HG03175 (cell line): ENCODE data around the gene ZNF652.
"Not testable (repeated sequence)": the region's sequence is repeated elsewhere in the genome, so short reads cannot be mapped to it uniquely, and the experiment has no call there.

ENCODE experiments used
- ATAC-seq: cut with Tn5 transposase; IDR thresholded peaks from one replicate; pipeline ENCODE4 v1.9.1; 2021; ENCODE audit warnings: mild to moderate bottlenecking, moderate library complexity; ENCODE audit not compliant: unreplicated experiment

The ZNF652 gene

DNA sequence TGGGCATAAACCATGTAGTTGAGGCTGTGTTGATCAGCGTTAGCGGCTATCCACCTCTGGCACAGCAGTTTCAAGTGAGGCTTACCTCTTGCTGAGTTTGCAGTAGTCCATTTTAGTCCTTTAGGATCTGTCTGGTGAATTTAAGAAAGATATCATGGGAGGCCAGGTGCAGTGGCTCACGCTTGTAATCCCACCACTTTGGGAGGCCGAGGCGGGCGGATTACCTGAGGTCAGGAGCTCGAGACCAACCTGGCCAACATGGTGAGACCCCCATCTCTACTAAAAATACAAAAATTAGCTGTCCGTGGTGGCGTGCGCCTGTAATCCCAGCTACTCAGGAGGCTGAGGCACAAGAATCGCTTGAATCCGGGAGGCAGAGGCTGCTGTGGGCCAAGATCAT is 86.1 kb downstream of the ZNF652 start:
- ATAC-seq: not testable (repeated sequence)

DNA sequence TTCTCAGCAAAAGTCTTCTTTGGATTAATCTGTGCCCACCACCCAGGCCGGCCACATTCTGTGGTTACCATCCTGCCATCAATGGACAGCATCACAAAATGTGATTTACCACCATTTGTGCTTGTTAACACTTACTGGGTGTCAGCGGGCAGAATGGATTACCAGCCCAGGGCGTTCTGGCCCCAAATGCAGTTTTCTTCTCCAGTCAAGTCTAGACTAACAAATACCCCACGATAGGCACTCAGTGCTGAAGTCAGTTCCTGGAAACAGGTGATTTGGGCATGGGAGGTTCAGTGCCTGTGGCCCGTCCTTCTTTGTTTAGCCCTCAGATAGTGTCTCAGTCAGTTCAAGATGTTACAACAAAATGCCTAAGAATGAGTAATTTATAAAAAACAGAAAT is 92.7 kb downstream of the ZNF652 start:
- no peak for ATAC-seq

DNA sequence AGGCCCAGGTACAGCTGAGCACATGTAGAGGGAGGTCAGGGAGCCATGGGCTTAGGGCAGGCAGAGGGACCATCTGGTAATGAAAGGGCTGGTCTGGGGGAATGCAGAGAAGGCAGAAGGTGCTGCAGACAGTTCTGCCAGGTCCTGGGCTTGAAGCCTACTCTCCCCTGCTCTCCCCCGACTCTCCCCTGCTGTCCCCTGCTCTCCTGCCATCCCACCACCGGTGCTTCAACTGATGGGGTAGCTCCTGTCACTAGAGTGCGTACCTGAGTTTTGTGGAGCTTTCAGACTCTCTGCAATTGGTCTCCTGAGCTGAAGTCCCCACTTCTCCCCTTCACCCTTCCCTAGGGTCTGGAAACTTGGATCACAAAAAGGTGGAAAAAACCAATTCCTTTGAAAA is 94.1 kb downstream of the ZNF652 start:
- no peak for ATAC-seq

DNA sequence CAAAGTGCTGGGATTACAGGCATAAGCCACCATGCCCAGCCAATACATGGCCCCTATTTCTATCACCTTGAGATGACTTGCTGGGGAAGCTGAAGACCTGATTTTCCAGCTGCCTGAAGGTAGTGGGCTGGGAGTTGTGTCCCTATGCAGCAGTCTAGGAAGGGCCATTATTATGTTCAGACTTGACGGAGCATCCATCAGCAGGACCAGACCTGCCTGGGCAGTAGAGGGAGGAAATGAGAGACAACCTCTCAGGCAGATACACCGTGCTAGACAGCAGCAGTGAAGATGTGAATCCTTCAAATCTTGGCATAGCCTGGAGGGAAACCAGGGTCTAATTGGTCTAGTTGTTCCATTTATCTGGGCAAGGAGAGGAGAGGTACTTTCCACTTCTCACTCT is 95.8 kb downstream of the ZNF652 start:
- ATAC-seq: no peak

DNA sequence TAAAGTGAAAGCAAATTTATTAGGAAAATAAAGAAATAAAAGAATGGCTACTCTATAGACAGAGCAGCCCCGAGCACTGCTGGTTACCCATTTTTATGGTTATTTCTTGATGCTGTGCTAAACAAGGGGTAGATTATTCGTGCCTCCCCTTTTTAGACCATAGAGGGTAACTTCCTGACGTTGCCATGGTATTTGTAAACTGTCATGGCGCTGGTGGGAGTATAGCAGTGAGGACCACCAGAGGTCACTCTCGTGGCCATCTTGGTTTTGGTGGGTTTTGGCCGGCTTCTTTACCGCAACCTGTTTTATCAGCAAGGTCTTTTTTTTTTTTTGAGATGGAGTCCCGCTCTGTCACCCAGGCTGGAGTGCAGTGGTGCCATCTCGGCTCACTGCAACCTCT is 100.5 kb downstream of the ZNF652 start:
- ATAC-seq: not testable (repeated sequence)

DNA sequence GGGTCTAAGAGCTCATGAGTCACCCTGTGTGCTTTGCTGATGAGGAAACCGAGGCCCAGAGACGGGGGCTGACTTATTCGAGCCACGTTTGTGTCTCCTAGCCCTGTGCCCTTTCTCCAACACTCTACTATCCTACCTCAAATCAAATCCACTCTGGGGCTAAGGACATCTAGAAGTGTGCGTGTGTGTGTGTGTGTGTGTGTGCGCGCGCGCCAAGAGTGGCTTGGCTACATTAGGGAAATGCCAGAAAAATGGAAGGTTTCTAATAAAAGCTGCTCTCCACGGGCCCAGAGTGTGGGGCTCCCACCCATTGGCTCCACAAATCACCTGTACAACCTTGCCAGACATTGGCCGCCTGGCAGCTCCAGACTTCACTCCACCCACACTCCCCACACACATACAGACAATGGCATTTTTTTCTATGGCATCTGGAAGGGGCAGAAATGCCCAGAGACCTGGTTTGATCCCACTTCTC is 101.2 kb downstream of the ZNF652 start:
- no peak for ATAC-seq

DNA sequence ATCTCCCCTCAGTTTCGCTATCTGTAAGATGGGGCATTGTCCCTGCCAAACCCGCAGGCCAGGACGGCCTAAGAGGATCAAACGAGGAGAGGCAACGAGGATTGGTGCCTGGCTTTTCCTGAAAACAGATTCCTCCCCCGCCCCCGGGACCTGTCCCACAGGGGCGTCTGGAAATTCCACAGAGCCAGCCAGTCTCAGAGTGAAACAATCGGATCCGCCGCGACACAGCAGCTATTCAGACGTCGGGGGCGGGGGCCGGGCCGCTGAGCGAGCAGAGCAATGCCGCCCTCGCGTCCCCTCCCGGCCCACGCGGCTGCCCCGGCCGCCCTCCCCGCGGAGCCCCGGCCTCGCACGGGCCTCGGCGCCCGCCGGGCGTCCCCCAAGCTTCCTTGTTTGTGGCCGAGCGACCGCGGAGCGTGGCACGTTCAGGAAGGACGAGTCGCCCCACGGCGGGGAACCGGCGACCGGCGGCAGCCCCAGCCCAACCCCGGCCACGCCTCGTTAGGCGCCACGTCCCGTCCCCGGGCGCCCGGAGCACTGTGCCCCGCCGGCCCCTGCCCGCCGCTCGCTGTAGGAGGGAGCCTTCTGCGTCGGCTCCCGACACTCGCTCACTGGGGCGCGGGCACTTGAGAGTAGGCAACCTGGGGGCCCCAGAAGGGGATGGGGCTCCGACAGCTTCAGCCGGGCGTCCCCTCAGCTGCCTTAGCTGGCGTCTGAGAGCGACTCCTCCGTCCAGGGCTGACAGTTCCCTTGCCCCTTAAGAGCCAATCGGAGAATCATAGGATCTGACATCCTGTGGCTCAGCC is 101.8 kb downstream of the ZNF652 start:
- no peak for ATAC-seq

DNA sequence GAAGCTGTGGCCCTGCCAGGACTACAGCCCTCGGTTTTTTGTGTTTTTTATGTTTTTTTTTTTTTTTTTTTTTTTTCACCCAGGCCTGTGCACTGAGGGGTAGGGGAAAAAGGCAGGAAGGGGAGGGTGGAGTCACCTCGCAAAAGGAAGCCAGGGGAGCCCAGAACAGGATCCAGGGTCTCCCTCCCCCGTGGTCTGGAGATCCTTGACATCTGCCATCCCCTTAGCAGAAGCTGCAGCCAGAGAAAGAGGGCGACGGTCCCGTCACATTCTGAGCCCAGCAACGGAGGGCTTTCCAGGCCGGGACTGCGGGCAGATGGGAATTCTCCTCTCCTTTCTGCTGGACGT is 102.4 kb downstream of the ZNF652 start:
- no peak for ATAC-seq

DNA sequence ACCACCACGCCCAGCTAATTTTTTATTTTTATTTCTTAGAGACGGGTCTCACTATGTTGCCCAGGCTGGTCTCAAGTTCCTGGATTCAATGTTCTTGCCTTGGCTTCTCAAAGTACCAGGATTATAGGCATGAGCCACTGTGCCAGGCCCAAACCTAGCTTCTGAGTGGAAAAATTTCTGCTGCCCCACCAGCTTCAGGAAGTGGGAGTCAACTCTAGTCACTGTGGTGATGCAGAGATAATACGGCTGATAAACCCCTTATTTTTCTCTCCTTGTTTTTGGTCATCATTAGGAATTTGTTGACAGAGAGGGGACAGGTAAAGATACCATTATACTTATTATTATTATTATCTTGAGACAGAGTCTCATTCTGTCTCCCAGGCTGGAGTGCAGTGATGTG is 103.7 kb downstream of the ZNF652 start:
- no peak for ATAC-seq

DNA sequence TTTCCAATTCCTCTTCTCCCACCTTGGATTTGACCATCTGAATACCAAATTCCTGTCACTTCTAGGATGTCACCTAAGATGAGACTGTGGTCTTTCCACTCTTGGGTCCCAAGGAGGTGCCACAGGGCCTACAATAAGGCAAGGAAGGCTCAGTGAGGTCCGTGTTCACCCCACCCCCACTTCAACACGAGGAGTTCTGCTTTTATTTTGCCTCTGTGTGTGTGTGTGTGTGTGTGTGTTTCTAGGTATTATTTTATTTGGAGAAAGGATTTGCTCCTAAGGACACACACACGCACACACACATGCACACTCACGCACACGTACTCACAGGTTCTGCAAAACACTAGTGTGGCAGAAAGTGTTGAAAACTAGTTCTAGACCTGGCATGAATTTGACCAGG is 106.9 kb downstream of the ZNF652 start:
- no peak for ATAC-seq

DNA sequence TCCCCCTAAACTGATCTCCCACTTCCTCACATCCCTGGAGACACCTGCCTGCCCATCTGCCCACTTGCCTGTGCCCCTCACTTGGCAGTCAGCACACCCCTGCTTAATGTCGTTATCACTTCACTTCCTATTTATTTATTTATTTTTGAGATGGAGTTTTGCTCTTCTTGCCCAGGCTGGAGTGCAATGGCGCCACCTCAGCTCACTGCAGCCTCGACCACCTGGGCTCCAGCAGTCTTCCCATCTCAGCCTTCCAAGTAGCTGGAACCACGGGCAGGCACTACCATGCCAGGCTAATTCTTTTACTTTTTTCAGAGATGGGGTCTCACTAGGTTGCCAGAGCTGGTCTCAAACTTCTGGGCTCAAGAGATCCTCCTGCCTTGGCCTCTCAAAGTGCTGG is 108.0 kb downstream of the ZNF652 start:
- ATAC-seq: no peak

DNA sequence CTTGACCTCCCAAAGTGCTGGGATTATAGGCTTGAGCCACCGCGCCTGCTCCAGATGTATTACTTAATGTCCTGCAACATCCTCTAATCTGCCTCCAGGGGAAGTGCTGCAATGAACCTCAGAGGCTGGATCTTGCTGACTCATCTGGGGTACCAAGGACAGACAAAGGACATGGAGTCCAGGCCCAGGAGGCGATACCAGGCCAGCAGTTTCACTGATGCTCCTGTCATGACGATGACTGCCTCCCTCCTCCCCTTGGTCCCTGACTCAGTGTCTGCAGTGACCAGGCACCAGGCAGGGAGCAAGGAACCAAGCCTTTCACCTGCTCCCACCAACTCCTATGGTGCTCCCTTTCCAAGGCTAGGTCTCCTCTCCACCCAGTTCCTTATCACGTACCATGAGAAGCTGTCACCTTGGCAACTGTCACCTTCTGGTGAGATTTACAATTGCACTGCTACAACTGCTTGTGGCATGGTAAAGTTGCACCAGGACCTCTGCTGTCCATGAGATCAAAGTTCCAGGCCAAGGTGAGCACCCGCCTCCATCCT is 109.8 kb downstream of the ZNF652 start:
- no peak for ATAC-seq

DNA sequence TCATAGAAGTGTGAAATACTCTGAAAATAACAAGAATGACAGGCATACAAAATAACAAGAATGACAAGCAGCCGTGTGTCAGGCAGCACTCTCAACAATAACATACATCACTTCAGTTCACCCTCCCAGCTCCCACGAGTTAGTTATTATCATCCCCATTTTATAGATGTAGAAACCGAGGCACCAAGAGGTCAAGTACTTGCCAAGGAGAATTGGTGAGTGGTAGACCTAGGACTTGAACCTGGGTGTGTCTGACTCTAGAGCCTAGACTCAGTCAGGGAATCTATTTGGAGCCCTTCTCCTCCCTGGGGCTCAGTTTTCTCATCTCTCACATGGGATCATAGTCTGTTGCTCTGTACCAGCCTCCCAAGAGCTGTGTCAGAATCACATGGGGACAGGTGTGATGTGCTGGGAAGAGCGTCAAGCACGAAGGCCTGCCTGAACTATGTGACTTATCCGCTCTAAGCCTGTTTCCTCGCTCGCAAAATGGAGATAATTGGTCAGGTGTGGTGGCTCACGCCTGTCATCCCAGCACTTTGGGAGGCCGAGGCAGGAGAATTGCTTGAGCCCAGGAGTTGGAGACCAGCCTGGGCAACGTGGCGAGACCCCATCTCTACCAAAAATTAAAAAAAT is 112.0 kb downstream of the ZNF652 start:
- no peak for ATAC-seq

DNA sequence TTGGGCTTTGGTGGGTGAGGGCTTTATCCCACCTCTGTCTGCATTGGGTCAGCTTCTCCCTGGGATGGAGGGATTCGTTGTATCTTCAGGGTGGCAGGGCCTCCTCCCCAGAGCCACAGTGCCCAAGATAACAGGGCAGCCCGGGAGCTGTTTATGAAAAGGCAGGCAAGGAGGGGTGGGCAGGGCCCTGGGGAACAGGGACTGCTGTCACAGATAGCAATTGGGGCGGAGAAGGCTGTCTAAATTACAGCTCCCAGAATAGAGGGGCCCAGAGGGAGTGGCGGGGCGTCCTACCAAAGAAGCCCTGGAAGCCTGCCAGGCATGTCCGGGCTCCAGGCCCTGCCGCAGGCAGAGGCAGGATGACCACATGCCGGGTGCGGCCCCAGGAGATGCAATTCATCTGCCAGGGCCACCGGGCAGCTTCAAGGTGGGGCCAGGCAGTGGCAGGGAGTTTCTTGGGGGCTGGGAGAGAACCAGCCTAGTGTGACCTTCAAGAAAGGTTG is 112.7 kb downstream of the ZNF652 start:
- no peak for ATAC-seq

DNA sequence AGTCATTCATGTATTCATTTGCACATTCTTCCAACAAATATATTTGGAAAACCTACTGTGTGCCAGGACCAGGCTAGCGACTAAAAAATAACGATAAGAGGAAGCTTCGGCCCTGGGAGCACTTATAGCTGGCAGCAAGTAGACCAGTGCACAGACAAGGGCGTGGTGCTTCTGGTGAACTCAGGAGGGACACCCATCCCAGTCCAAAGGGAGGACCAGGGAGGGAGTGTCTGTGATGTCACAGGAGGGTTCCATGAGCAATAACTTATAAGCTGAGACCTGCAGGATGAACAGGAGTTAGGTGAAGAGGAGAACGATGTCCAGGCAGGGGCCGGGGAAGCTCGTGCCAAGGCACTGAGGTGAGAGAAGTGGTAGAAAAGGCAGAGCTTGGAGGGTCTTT is 114.1 kb downstream of the ZNF652 start:
- ATAC-seq: no peak

DNA sequence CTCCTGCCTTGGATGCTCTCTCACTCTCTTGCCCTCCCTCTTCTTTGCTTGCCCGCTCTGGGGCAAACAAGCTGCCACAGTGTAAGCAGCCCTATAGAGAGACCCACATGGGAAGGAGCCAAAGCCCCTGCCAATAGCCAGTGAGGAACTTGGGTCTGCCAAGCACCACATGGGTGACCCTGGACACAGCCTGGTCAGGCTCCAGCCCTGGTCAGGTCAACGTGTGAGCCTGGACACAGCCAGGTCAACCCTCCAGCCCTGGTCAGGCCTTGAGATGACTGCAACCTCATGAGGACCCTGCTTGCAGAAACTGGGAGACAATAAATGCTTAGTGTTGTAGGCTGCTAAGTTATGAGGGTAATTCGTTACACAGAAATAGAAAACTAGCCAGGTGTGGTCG is 117.2 kb downstream of the ZNF652 start:
- no peak for ATAC-seq
